GM23338 (cell line): ENCODE results near the gene PPM1F. TPM values are rescaled to one million over a fixed set of nuclear protein-coding genes. Genes with fewer than 3 reads are reported as not detected.

ENCODE experiments used
- ATAC-seq: fragments of 200-7000 bp; cut with Tn5 transposase; 3 replicates; pipeline ENCODE4 v1.9.1; 2020
- DNase-seq: peaks from one replicate; pipeline ENCODE4 v3.0.0-alpha.2; 2015; ENCODE audit warnings: low spot score
- H2AFZ ChIP-seq: fragments of 200-600 bp; sonication (generic); 2 replicates; pipeline ENCODE4 v1.8.0; 2016; ENCODE audit warnings: antibody characterized with exemption, mild to moderate bottlenecking, moderate library complexity
- H3F3A ChIP-seq: fragments of 200-600 bp; sonication (generic); replicated peaks from 2 replicates; pipeline ENCODE4 v1.8.0; 2017; ENCODE audit warnings: antibody characterized with exemption, mixed run types, low read depth
- H3K27ac ChIP-seq: fragments of 200-600 bp; sonication (generic); 2 replicates; pipeline ENCODE4 v1.6.1; 2016; ENCODE audit warnings: low read depth
- H3K27me3 ChIP-seq: fragments of 200-600 bp; sonication (generic); 2 replicates; pipeline ENCODE4 v1.8.0; 2016; ENCODE audit warnings: mild to moderate bottlenecking, mixed run types, moderate library complexity; ENCODE audit not compliant: insufficient read depth
- H3K36me3 ChIP-seq: fragments of 200-600 bp; sonication (generic); 2 replicates; pipeline ENCODE4 v1.8.0; 2016; ENCODE audit warnings: mild to moderate bottlenecking; ENCODE audit not compliant: insufficient read depth
- H3K4me1 ChIP-seq: fragments of 200-600 bp; sonication (generic); 2 replicates; pipeline ENCODE4 v1.8.0; 2016; ENCODE audit warnings: mild to moderate bottlenecking, moderate library complexity; ENCODE audit not compliant: insufficient read depth
- H3K4me2 ChIP-seq: fragments of 200-600 bp; sonication (generic); 2 replicates; pipeline ENCODE4 v1.7.1; 2017; ENCODE audit warnings: mixed run types
- H3K4me3 ChIP-seq: fragments of 200-600 bp; sonication (generic); 2 replicates; pipeline ENCODE4 v1.6.1; 2016; ENCODE audit warnings: mixed run types
- H3K79me2 ChIP-seq: fragments of 200-600 bp; sonication (generic); replicated peaks from 2 replicates; pipeline ENCODE4 v1.8.0; 2017; ENCODE audit warnings: mild to moderate bottlenecking; ENCODE audit not compliant: insufficient read depth
- H3K9me2 ChIP-seq: fragments of 200-600 bp; sonication (generic); 2 replicates; pipeline ENCODE4 v1.8.0; 2017; ENCODE audit not compliant: insufficient read depth
- H4K20me1 ChIP-seq: fragments of 200-600 bp; sonication (generic); replicated peaks from 2 replicates; pipeline ENCODE4 v1.8.0; 2017; ENCODE audit warnings: mild to moderate bottlenecking; ENCODE audit not compliant: insufficient read depth
- H3K27ac Mint-ChIP-seq: 2 replicates; pipeline ENCODE4 v1.8.0; 2020; ENCODE audit warnings: inconsistent platforms, mild to moderate bottlenecking, moderate library complexity, mixed read lengths
- H3K27me3 Mint-ChIP-seq: 3 replicates; pipeline ENCODE4 v1.8.0; 2022; ENCODE audit warnings: low read depth, mild to moderate bottlenecking, moderate library complexity, mixed read lengths, inconsistent platforms; ENCODE audit not compliant: insufficient read depth, poor library complexity
- H3K36me3 Mint-ChIP-seq: 3 replicates; pipeline ENCODE4 v1.8.0; 2021; ENCODE audit warnings: low read depth, mild to moderate bottlenecking, inconsistent platforms, moderate library complexity, mixed read lengths
- H3K4me1 Mint-ChIP-seq: 3 replicates; pipeline ENCODE4 v1.8.0; 2020; ENCODE audit warnings: mild to moderate bottlenecking, inconsistent platforms, mixed read lengths
- H3K4me3 Mint-ChIP-seq: 3 replicates; pipeline ENCODE4 v1.8.0; 2021; ENCODE audit warnings: moderate library complexity, mild to moderate bottlenecking, inconsistent platforms, mixed read lengths
- H3K9me3 Mint-ChIP-seq: 3 replicates; pipeline ENCODE4 v1.8.0; 2020; ENCODE audit warnings: moderate library complexity, mild to moderate bottlenecking, inconsistent platforms, mixed read lengths
- CREB1 ChIP-seq: fragments of 250-450 bp; sonication (Bioruptor Pico); IDR thresholded peaks from 2 replicates; pipeline ENCODE4 v1.5.0; 2020; ENCODE audit warnings: low read depth, mild to moderate bottlenecking, moderate library complexity
- CTCF ChIP-seq, 2 experiments: fragments of 200-600 bp in 1 of 2; sonication (generic) in 1 of 2; conservative IDR thresholded peaks; 2 replicates each; pipeline versions ENCODE4 v1.5.1 to v1.6.1; 2016 to 2017; ENCODE audit warnings: antibody characterized with exemption in 2 of 2, low read depth in 2 of 2, mild to moderate bottlenecking in 2 of 2, moderate library complexity in 1 of 2
- ETS1 ChIP-seq: IDR thresholded peaks from 2 replicates; pipeline ENCODE4 v1.6.1; 2016; ENCODE audit warnings: antibody characterized with exemption
- EZH2phosphoT487 ChIP-seq: fragments of 200-600 bp; sonication (generic); IDR thresholded peaks from one replicate; pipeline ENCODE4 v1.8.1; 2018; ENCODE audit warnings: antibody characterized with exemption; ENCODE audit not compliant: unreplicated experiment
- JUNB ChIP-seq: IDR thresholded peaks from one replicate; pipeline ENCODE4 v1.6.1; 2016; ENCODE audit warnings: antibody characterized with exemption; ENCODE audit not compliant: unreplicated experiment
- NANOG ChIP-seq: IDR thresholded peaks from 2 replicates; pipeline ENCODE4 v1.6.1; 2016; ENCODE audit warnings: antibody characterized with exemption, borderline replicate concordance
- POLR2AphosphoS5 ChIP-seq: IDR thresholded peaks from 2 replicates; pipeline ENCODE4 v1.6.1; 2016; ENCODE audit warnings: antibody characterized with exemption, low read depth
- REST ChIP-seq: IDR thresholded peaks from one replicate; pipeline ENCODE4 v1.6.1; 2018; ENCODE audit warnings: antibody characterized with exemption; ENCODE audit not compliant: unreplicated experiment
- ZNF114 ChIP-seq: fragments of 250-450 bp; sonication (Bioruptor Pico); IDR thresholded peaks from 2 replicates; pipeline ENCODE4 v1.5.0; 2020; ENCODE audit warnings: mild to moderate bottlenecking, moderate library complexity
- ZNF331 ChIP-seq: fragments of 250-450 bp; sonication (Bioruptor Pico); IDR thresholded peaks from 2 replicates; pipeline ENCODE4 v1.5.0; 2020; ENCODE audit warnings: low read depth, mild to moderate bottlenecking, moderate library complexity
- ZNF462 ChIP-seq: fragments of 250-450 bp; sonication (Bioruptor Pico); IDR thresholded peaks from 2 replicates; pipeline ENCODE4 v1.5.0; 2020; ENCODE audit warnings: mild to moderate bottlenecking, moderate library complexity
- polyA plus RNA-seq: library from polyadenylated mRNA; unstranded; fragments of >200 nt; fragmentation: Nextera tagmentation; extraction: Ambion mirVana; gene quantifications from 2 replicates; pipeline ENCODE4 v1.2.1, GENCODE V29; 2016
- total RNA-seq: library from RNA; depleted of rRNA; stranded (reverse); fragments of >200 nt; shearing (Covaris generic); gene quantifications from 2 replicates; pipeline ENCODE4 v1.2.3, GENCODE V29; 2014

PPM1F gene
- total and polyA plus RNA-seq, 2 experiments from 2014 or later = 7.1 to 29.3 TPM

- H3K4me1 Mint-ChIP-seq = peaks cover 47% of the 10 kb centered on the region
- TF ChIP-seq CTCF (conservative IDR thresholded peaks at IDR 0.05; ENCODE audit: low read depth in 2 of 2) (no peak), NANOG (no peak), CREB1 (CRISPR knock-in tag) (no peak), JUNB (no peak), POLR2AphosphoS5 (no peak), EZH2phosphoT487 (no peak), ZNF114 (CRISPR knock-in tag) (no peak), ZNF331 (no peak), ZNF462 (CRISPR knock-in tag) (no peak), REST (no peak), ETS1 (no peak)
- peak overlapping the region; percentile 62; the same call in 1 of the 2 replicates for H3K27ac Mint-ChIP-seq
- Histone ChIP-seq H3K79me2 (no peaks in the 10 kb centered on the region), H3K9me2 (no peaks in the 10 kb centered on the region), H4K20me1 (no peaks in the 10 kb centered on the region), H3K4me2 (no peak overlapping the region), H3K27me3 (no peaks in the 10 kb centered on the region), H3K27ac (no peak overlapping the region), H3K36me3 (no peaks in the 10 kb centered on the region), H3K4me3 (no peak overlapping the region), H3K4me1 (peaks cover 17% of the 10 kb centered on the region), H2AFZ (no peak overlapping the region), H3F3A (peaks cover 8% of the 10 kb centered on the region)
- H3K9me3 Mint-ChIP-seq = no peaks in the 10 kb centered on the region
- peaks cover 17% of the 10 kb centered on the region for H3K36me3 Mint-ChIP-seq
- no peak for ATAC-seq
- H3K4me3 Mint-ChIP-seq = no peak overlapping the region
- H3K27me3 Mint-ChIP-seq = peaks cover 18% of the 10 kb centered on the region
- DNase-seq = no peak
These were observed 24.6 kb downstream of the PPM1F start for GRCh38 chr22:21928048-21928447.
